Fibroblast of lung (primary cell): Measurements from ENCODE around the gene KRT3. TPM values are rescaled to one million over a fixed set of nuclear protein-coding genes. Genes with fewer than 3 reads are reported as not detected.
"Not testable (repeated sequence)": the region's sequence is repeated elsewhere in the genome, so short reads cannot be mapped to it uniquely, and the experiment has no call there.

Experiments used
- DNase-seq, 2 donors: peaks; one replicate each; pipeline versions ENCODE4 v3.0.0 to v3.0.0-alpha.2; 2010; ENCODE audit warnings: low read depth in 2 of 2
- H2AFZ ChIP-seq: 2 replicates; pipeline ENCODE4 v1.5.1; 2012; ENCODE audit warnings: low read length, control low read depth, inconsistent platforms
- H3K27ac ChIP-seq: 2 replicates; pipeline ENCODE4 v1.5.1; 2011; ENCODE audit warnings: low read length, control low read depth; ENCODE audit not compliant: insufficient read depth
- H3K27me3 ChIP-seq: 2 replicates; pipeline ENCODE4 v1.5.1; 2011; ENCODE audit warnings: mild to moderate bottlenecking, low read length; ENCODE audit not compliant: control insufficient read depth, insufficient read depth
- H3K36me3 ChIP-seq: 2 replicates; pipeline ENCODE4 v1.5.1; 2011; ENCODE audit warnings: low read length; ENCODE audit not compliant: control insufficient read depth, insufficient read depth
- H3K4me1 ChIP-seq: 2 replicates; pipeline ENCODE4 v1.5.1; 2011; ENCODE audit warnings: low read length; ENCODE audit not compliant: control insufficient read depth, insufficient read depth; ENCODE audit errors: extremely low read depth
- H3K4me2 ChIP-seq: 2 replicates; pipeline ENCODE4 v1.5.1; 2011; ENCODE audit warnings: low read length, control low read depth; ENCODE audit not compliant: insufficient read depth; ENCODE audit errors: extremely low read depth
- H3K4me3 ChIP-seq, 4 experiments: fragments of 200-600 bp in 1 of 4; sonication (generic) in 1 of 4; replicated peaks in 1 of 4; 2 replicates each; pipeline ENCODE4 v1.5.1; 2011 to 2016; ENCODE audit warnings: low read length in 4 of 4, low read depth in 3 of 4, mild to moderate bottlenecking in 3 of 4, control low read depth in 2 of 4, inconsistent platforms in 1 of 4, mixed read lengths in 1 of 4; ENCODE audit not compliant: insufficient read depth in 1 of 4; ENCODE audit errors: control extremely low read depth in 1 of 4
- H3K79me2 ChIP-seq: 2 replicates; pipeline ENCODE4 v1.5.1; 2012; ENCODE audit warnings: mild to moderate bottlenecking, low read length, inconsistent platforms; ENCODE audit not compliant: control insufficient read depth, insufficient read depth
- H3K9ac ChIP-seq: 2 replicates; pipeline ENCODE4 v1.5.1; 2011; ENCODE audit warnings: mild to moderate bottlenecking, low read length, control low read depth; ENCODE audit not compliant: insufficient read depth
- H3K9me3 ChIP-seq: 2 replicates; pipeline ENCODE4 v1.5.1; 2012; ENCODE audit warnings: low read depth, low read length; ENCODE audit not compliant: control insufficient read depth, insufficient read depth
- H4K20me1 ChIP-seq: 2 replicates; pipeline ENCODE4 v1.5.1; 2011; ENCODE audit warnings: low read length; ENCODE audit not compliant: control insufficient read depth, insufficient read depth; ENCODE audit errors: extremely low read depth
- EZH2 ChIP-seq: IDR thresholded peaks from 2 replicates; pipeline ENCODE4 v1.5.1; 2012; ENCODE audit warnings: low read length, control low read depth, mild to moderate bottlenecking; ENCODE audit errors: missing control alignments
- polyA plus RNA-seq, 2 donors: library from polyadenylated mRNA; depleted of rRNA in 1 of 2; stranded (reverse) in 1 of 2; unstranded in 1 of 2; fragments of >200 nt; gene quantifications; 2 replicates each; pipeline ENCODE4 v1.2.1, GENCODE V29; 2011 to 2012; ENCODE audit warnings: missing spikeins in 1 of 2
- total RNA-seq: library from RNA; depleted of rRNA; stranded (reverse); fragments of >200 nt; gene quantifications from 2 replicates; pipeline ENCODE4 v1.2.1, GENCODE V29; 2014
- TF ChIP-seq, protein P1 (sequence below), 2 donors: IDR thresholded peaks in 1 of 2; conservative IDR thresholded peaks in 1 of 2; 1 replicate in 1 of 2; 2 replicates in 1 of 2; pipeline ENCODE4 v1.5.1; 2011 to 2012; ENCODE audit warnings: low read length in 2 of 2, control low read depth in 1 of 2, inconsistent platforms in 1 of 2, low read depth in 1 of 2, mild to moderate bottlenecking in 1 of 2

Gene KRT3
- total and polyA plus RNA-seq, 2 donors (not counting 1 experiment from before 2014, with no cell fraction given), result not detected

DNA sequence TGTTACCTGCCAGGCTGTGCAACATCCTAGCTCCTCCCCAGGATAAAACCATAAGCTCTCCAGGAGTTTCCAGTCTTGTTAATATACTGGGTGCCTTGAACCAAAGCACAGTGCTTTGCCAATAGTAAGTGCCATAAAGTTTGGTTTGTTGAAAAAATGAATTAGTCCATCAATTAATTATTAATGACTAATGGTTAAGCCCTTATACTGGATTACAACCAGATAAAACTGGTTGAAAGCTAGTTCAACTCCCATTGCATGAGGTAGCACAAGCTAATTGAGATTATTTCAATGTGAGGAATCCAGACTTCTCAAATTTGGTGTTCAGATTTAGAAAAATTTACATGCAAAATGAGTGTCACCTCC lies 1.6 kb upstream of the KRT3 start:
- Histone ChIP-seq H3K9ac (no peak overlapping the region), H3K36me3 (no peaks in the 10 kb centered on the region), H3K4me1 (no peaks in the 10 kb centered on the region), H3K79me2 (no peaks in the 10 kb centered on the region), H4K20me1 (no peaks in the 10 kb centered on the region), H3K4me2 (no peak overlapping the region), H3K27me3 (no peaks in the 10 kb centered on the region), H3K27ac (no peak overlapping the region), H3K9me3 (no peaks in the 10 kb centered on the region), H2AFZ (no peak overlapping the region), H3K4me3 (no peak overlapping the region)
- no peak for DNase-seq
- TF ChIP-seq, protein P1, sequence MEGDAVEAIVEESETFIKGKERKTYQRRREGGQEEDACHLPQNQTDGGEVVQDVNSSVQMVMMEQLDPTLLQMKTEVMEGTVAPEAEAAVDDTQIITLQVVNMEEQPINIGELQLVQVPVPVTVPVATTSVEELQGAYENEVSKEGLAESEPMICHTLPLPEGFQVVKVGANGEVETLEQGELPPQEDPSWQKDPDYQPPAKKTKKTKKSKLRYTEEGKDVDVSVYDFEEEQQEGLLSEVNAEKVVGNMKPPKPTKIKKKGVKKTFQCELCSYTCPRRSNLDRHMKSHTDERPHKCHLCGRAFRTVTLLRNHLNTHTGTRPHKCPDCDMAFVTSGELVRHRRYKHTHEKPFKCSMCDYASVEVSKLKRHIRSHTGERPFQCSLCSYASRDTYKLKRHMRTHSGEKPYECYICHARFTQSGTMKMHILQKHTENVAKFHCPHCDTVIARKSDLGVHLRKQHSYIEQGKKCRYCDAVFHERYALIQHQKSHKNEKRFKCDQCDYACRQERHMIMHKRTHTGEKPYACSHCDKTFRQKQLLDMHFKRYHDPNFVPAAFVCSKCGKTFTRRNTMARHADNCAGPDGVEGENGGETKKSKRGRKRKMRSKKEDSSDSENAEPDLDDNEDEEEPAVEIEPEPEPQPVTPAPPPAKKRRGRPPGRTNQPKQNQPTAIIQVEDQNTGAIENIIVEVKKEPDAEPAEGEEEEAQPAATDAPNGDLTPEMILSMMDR (conservative IDR thresholded peaks at IDR 0.05 in 1 of 2, IDR thresholded peaks at IDR 0.05 in 1 of 2; ENCODE audit: low read depth in 1 of 2, low read length in 2 of 2), result no peak
- TF ChIP-seq EZH2, result no peak

DNA sequence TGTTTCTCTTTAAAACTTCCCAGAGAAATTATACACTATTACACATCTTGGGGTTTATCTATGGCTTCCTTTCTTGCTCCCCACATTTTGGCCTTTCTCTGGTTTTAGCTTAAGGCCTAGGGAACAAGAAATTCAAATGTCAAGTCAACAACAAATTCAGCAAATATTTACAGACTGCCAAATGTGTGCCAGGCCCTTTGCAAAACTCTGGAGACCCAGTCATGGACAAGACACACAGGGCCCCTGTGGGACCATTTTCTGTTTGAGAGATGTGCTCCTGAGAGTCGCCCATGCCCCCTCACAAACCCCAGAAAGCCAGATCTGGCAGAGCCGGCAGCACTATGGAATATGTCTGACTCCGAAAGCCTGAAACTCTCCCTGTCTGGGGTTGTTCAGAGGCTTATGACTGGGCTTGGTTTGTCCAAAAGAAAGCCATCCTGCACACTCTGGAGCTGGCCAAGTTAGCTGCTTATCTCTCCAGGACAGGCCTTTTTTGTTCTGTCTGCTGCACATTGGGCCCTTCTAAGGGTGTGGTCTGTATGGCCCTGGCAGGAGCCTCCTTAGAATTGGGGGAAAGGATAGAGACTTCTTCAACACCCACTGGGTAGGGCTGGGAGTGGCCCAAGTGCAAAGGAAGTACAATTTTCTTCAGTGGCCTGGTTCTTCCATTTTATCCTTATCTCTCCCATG lies 1.1 kb upstream of the KRT3 start:
- DNase-seq, result no peak
- Histone ChIP-seq H3K9ac (no peak overlapping the region), H3K4me2 (no peak overlapping the region), H4K20me1 (no peaks in the 10 kb centered on the region), H2AFZ (no peak overlapping the region), H3K4me1 (no peaks in the 10 kb centered on the region), H3K27me3 (no peaks in the 10 kb centered on the region), H3K79me2 (no peaks in the 10 kb centered on the region), H3K27ac (no peak overlapping the region), H3K4me3 (no peak overlapping the region), H3K36me3 (no peaks in the 10 kb centered on the region), H3K9me3 (no peaks in the 10 kb centered on the region)
- no peak for TF ChIP-seq EZH2
- TF ChIP-seq, protein P1 (conservative IDR thresholded peaks at IDR 0.05 in 1 of 2, IDR thresholded peaks at IDR 0.05 in 1 of 2; ENCODE audit: low read depth in 1 of 2, low read length in 2 of 2), result no peak

DNA sequence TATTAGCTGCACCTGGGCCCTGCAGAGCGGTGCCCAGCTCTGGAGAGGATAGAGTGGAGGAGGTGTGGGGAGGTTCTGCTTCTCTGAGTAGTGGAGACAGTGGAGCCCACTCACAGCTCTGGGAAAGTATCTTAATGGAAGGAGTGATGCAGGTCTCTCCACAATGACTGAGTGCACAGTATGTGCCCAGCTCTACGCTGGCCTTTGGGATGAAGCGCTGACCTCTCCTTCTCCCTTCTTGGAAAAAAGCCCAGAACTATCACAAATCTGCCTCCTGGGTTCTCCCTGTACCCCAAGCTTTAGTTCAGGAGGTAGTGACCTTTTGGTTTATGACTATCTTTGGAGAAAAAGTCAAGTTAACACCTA lies 495 bp upstream of the KRT3 start:
- Histone ChIP-seq H3K9ac (no peak overlapping the region), H2AFZ (no peak overlapping the region), H3K4me3 (no peak overlapping the region), H3K36me3 (no peaks in the 10 kb centered on the region), H3K4me2 (no peak overlapping the region), H3K9me3 (no peaks in the 10 kb centered on the region), H3K27ac (no peak overlapping the region), H3K79me2 (no peaks in the 10 kb centered on the region), H4K20me1 (no peaks in the 10 kb centered on the region), H3K4me1 (no peaks in the 10 kb centered on the region), H3K27me3 (no peaks in the 10 kb centered on the region)
- TF ChIP-seq, protein P1 (conservative IDR thresholded peaks at IDR 0.05 in 1 of 2, IDR thresholded peaks at IDR 0.05 in 1 of 2; ENCODE audit: low read depth in 1 of 2, low read length in 2 of 2), result no peak
- no peak for DNase-seq

DNA sequence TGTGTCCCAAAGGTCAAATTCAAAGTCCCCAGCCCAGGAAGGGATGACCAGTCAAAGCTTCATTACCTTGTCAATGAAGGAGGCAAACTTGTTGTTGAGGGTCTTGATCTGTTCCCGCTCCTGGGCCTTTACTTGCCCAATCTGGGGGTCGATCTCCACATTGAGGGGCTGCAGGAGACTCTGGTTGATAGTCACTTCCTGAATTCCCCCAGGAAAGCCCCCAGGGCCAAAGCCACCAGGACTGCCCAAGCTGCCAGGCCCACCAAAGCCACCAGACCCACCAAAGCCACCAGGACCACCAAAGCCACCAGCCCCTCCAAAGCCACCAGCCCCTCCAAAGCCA lies 614 bp downstream of the KRT3 start:
- not testable (repeated sequence) for H2AFZ ChIP-seq, H3K36me3 ChIP-seq, H3K4me1 ChIP-seq, H3K9me3 ChIP-seq, DNase-seq, H3K4me2 ChIP-seq, H3K9ac ChIP-seq, H3K79me2 ChIP-seq, H3K27me3 ChIP-seq, H3K27ac ChIP-seq, H4K20me1 ChIP-seq, H3K4me3 ChIP-seq
